HG03558 (cell line): Measurements from ENCODE around the gene CDKN1A.
A peak's percentile ranks its signal among the peaks of the same experiment; 100 is the strongest.

Experiments
- ATAC-seq: cut with Tn5 transposase; IDR thresholded peaks from one replicate; pipeline ENCODE4 v1.9.1; 2021; ENCODE audit warnings: moderate number of reproducible peaks; ENCODE audit not compliant: unreplicated experiment; ENCODE audit errors: extremely low read depth

CDKN1A gene

GRCh38 chr6:36655085-36655724, 23.3 kb upstream of the CDKN1A start:
- ATAC-seq: no peak

- no peak for ATAC-seq
Observed at GRCh38 chr6:36656441-36656840, 22.1 kb upstream of the CDKN1A start.

DNA sequence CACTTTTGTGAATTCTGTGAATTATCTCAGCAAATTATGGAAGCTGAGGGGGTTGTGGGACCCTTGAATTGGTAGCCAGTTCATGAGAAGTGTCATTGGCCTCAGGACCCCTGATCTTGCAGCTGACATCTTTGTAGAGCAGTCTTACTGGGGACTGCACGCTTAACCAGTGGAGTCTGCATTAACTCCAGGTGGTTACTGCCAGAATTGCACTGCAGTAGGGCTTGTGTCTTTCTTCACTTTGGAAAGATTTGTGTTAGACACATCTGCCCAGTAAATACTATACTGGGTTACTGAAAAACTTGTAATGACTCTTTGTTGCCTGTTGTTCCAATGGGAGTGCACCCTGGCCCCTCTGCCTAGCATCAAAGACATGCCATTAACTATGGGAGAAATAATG, 21.2 kb upstream of the CDKN1A start:
- ATAC-seq: no peak

- no peak for ATAC-seq
Observed at GRCh38 chr6:36657942-36658544, 20.5 kb upstream of the CDKN1A start.

GRCh38 chr6:36659271-36659670, 19.2 kb upstream of the CDKN1A start:
- ATAC-seq: no peak

- ATAC-seq: no peak
Observed at GRCh38 chr6:36660771-36661471, 17.6 kb upstream of the CDKN1A start.

GRCh38 chr6:36662380-36662779, 16.1 kb upstream of the CDKN1A start:
- no peak for ATAC-seq

GRCh38 chr6:36662827-36663256, 15.7 kb upstream of the CDKN1A start:
- no peak for ATAC-seq

GRCh38 chr6:36663504-36664446, 14.7 kb upstream of the CDKN1A start:
- ATAC-seq: no peak

- no peak for ATAC-seq
Observed at GRCh38 chr6:36665180-36665579, 13.3 kb upstream of the CDKN1A start.

DNA sequence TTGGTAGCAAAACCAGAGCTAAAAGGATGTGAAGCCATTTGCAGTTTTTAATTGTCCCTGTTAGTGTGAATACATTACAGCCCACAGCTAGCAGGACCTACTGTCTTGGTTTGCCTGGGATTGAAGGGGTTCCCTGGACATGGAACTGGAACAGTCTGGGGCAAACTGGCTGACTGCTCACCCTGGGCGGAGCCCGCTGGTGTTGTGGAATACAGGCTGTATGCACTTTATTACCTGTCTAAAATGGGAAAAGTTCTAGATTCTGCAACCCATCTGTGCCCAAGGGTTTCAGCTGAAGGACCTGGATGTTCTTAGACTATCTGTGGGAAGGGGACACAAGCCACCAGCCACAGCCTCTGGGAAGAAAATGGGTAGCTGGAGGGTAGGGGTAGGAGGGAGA, 12.2 kb upstream of the CDKN1A start:
- no peak for ATAC-seq

DNA sequence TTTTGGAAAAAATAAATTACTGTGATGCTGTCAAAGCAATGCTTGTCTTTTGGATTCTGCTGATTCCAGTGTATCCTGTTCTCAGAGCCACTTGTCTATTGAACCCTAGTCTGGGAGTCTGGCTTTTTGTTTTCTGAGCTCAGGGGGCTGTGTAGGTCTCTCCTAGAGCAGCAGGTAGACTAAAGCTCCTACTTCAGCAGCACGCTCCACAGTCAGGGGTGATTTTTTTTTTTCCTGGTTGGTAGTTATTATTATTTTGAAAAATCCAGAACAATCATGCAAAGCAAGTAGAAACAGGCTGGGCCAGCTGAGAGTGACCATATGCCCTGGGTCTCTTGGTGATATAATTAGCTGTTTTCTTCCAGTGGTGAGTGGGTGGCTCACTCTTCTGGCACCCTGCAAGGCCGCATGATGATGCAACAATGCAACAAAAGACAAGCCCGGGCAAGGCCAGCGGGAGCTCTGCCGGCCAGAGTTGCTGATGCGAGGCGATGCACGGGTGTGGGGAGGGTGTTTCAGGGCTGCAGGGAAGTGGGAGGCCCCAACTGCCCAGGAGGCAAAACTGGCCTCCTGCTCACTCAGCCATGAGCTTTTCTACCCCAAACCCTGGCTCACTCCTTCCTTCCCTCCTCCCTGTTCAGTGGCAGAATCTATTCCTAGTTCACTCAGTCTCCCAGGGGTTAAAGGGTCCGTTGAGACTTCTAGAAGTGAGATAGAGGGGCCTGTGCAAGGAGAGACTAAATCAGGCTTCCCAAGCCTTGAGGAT, 11.5 kb upstream of the CDKN1A start:
- ATAC-seq: peak; percentile 49

DNA sequence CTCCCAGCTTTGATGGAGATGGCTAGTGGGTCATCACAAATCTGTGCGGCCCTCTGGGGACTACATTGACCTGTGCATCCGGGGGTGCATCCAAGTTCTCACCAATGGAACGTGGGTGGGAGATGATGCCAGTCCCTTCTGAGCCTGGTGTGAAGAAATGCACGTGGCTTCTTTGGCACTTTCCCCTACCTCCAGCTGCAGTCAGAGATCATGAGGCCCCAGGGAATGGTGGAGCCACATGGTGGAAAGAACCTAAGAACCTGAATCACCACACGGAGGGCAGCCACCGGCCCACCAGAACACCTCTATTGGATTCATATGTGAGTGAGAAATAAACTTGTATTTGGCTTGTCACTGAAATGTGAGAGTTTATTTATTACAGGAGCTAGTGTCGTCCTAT, 9.9 kb upstream of the CDKN1A start:
- ATAC-seq: no peak

GRCh38 chr6:36669002-36669401, 9.5 kb upstream of the CDKN1A start:
- no peak for ATAC-seq

- no peak for ATAC-seq
Observed at GRCh38 chr6:36670271-36670670, 8.2 kb upstream of the CDKN1A start.

DNA sequence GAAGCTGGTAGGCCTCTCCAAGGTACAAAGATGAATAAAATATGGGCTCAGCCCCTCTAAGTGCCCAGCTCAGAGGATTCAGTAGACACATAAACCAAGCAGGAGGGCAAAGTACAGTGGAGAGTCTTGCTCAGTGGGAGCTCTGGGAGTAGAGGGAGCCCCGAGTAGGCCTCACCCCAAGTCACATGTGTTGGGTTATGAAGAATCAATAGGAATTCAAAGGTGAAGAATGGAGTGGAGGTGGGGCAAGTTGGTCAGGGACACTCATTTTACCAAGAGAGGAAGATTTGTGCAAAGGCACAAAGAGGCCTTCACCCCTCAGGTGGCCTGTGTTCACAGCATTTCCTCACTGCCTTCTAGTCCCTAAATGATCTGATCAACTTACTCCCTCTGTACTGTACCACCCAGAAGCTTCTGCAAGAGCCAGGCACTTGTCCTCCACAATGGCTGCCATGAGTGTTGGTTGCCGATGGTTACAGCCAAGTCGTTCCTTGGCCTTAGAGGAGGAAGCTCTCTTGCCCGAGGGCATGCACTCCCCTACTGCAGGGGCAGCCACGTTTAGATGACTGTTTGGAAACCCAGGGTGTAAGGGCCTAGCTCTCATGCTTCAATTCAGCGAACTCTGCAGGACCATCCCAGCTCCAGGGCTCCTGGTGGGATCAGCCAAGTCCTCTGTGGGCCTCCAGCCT, 6.7 kb upstream of the CDKN1A start:
- no peak for ATAC-seq

GRCh38 chr6:36673882-36674281, 4.6 kb upstream of the CDKN1A start:
- ATAC-seq: no peak

DNA sequence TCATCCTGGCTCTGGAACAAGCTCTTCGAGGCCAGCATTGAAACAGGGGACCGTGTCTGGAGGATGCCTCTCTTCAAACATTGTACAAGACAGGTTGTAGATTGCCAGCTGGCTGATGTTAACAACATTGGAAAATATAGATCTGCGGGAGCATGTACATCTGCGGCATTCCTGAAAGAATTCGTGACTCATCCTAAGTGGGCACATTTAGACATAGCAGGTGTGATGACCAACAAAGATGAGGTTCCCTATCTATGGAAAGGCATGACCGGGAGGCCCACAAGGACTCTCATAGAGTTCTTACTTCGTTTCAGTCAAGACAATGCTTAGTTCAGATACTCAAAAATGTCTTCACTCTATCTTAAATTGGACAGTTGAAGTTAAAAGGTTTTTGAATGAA, 3.6 kb upstream of the CDKN1A start:
- ATAC-seq: no peak
